ENCODE data around the gene ZNF428.

DNA sequence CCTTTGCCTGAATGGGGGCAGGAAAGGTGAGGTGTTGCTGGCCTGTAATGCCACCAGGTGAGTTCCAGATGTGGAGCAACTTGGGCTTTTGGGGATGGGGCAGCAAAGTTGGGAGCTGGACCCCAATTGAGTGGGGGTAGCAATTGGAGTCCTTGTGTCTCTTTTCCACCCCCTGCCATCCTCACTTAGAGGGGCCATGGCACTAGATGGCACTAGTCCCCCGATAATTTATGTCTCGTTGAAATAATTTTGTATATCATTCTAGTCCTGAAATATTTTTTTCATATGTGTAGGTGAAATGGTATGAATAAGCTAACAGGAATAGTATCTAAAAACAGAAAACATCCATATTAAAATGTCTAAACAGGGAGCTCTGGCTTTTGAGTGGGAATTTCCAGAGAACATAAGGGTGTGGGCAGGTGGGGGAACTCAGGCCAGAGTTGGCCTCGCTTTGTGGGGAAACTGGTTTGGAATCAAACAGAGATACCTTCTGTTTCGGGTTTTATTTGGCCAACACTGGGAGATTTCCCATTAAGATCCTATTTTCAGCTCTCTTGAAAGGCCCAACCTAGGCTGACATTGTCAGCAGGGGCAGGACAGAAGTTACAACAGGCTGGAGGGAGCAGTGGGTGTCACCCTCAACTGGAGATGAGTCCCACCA lies 19.7 kb downstream of the ZNF428 start:
- TF ChIP-seq, protein P1, sequence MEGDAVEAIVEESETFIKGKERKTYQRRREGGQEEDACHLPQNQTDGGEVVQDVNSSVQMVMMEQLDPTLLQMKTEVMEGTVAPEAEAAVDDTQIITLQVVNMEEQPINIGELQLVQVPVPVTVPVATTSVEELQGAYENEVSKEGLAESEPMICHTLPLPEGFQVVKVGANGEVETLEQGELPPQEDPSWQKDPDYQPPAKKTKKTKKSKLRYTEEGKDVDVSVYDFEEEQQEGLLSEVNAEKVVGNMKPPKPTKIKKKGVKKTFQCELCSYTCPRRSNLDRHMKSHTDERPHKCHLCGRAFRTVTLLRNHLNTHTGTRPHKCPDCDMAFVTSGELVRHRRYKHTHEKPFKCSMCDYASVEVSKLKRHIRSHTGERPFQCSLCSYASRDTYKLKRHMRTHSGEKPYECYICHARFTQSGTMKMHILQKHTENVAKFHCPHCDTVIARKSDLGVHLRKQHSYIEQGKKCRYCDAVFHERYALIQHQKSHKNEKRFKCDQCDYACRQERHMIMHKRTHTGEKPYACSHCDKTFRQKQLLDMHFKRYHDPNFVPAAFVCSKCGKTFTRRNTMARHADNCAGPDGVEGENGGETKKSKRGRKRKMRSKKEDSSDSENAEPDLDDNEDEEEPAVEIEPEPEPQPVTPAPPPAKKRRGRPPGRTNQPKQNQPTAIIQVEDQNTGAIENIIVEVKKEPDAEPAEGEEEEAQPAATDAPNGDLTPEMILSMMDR (IDR thresholded peaks at IDR 0.05 in 4 of 5, conservative IDR thresholded peaks at IDR 0.05 in 1 of 5): no peak
- no peak for TF ChIP-seq POLR2A (IDR thresholded peaks at IDR 0.05)

Data from gastrocnemius medialis (tissue), 4 donors.